Measurements from ENCODE around the gene ERC2. TPM values are rescaled to one million over a fixed set of nuclear protein-coding genes. Genes with fewer than 3 reads are reported as not detected.

ERC2 gene
- total and polyA plus RNA-seq, 2 donors (not counting 3 experiments of a cell fraction or from before 2014, with no cell fraction given), result 5.6 to 15.5 TPM

- Histone ChIP-seq H3K4me1 (ENCODE audit: control insufficient read depth, extremely low read depth, insufficient read depth, low read length) (no peaks in the 10 kb centered on the region), H3K9me1 (replicated peaks; ENCODE audit: control insufficient read depth, extremely low read depth, insufficient read depth, low read length) (no peaks in the 10 kb centered on the region), H3K36me3 (ENCODE audit: control insufficient read depth in 2 of 2, extremely low read depth in 1 of 2, insufficient read depth in 2 of 2, low read length in 2 of 2) (no peaks in the 10 kb centered on the region), H3K9ac (replicated peaks; ENCODE audit: extremely low read depth, insufficient read depth, low read length) (no peak overlapping the region), H4K20me1 (replicated peaks; ENCODE audit: control insufficient read depth, extremely low read depth, insufficient read depth, low read length) (no peaks in the 10 kb centered on the region), H3K27me3 (ENCODE audit: control insufficient read depth in 2 of 2, insufficient read depth in 2 of 2, low read length in 2 of 2) (no peaks in the 10 kb centered on the region), H3K4me2 (ENCODE audit: insufficient read depth, low read length) (no peak overlapping the region), H3K79me2 (ENCODE audit: control insufficient read depth, insufficient read depth, low read length) (no peaks in the 10 kb centered on the region), H3K27ac (ENCODE audit: insufficient read depth, low read depth, low read length) (no peak overlapping the region), H3K4me3 (replicated peaks in 1 of 3; ENCODE audit: insufficient read depth in 1 of 3, low read depth in 1 of 3, low read length in 3 of 3) (no peak overlapping the region), H2AFZ (ENCODE audit: low read depth, low read length) (no peak overlapping the region), H3K9me3 (replicated peaks; ENCODE audit: control insufficient read depth, insufficient read depth, low read length) (no peaks in the 10 kb centered on the region)
- FAIRE-seq, result no peak
- POLR2A ChIA-PET, result no interaction called here
- CTCF ChIA-PET, result no interaction called here
- intact Hi-C loops (cut with micrococcal nuclease) (no loop called here), dilution Hi-C loops (cut with MboI; ENCODE audit: extremely low pct_ligation_motif_present, low sequenced_read_pairs) (no loop called here)
- no peak for DNase-seq (ENCODE audit: low read depth, low spot score)
- BruUV-seq (replicated peaks), result no TSS peak
- TF ChIP-seq EZH2 (IDR thresholded peaks at IDR 0.05; ENCODE audit: borderline replicate concordance, low read depth, low read length, severe bottlenecking) (no peak), JUN (IDR thresholded peaks at IDR 0.05; ENCODE audit: borderline replicate concordance, insufficient read depth, insufficient read length, low read depth) (no peak), CTCF (IDR thresholded peaks at IDR 0.05; ENCODE audit: extremely low read depth in 1 of 2, insufficient read depth in 1 of 2, low read depth in 1 of 2, low read length in 2 of 2) (no peak), GATA2 (IDR thresholded peaks at IDR 0.05; ENCODE audit: insufficient read depth, insufficient read length, low read depth, low read length) (no peak), POLR2A (IDR thresholded peaks at IDR 0.05; ENCODE audit: low read depth, low read length) (no peak), MYC (IDR thresholded peaks at IDR 0.05; ENCODE audit: low read depth, low read length) (no peak), FOS (IDR thresholded peaks at IDR 0.05; ENCODE audit: borderline replicate concordance, insufficient read depth, low read length) (no peak), POLR2AphosphoS5 (IDR thresholded peaks at IDR 0.05; ENCODE audit: insufficient read depth, low read depth, low read length) (no peak)
- TF ChIP-seq, protein P1, sequence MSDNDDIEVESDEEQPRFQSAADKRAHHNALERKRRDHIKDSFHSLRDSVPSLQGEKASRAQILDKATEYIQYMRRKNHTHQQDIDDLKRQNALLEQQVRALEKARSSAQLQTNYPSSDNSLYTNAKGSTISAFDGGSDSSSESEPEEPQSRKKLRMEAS (IDR thresholded peaks at IDR 0.05; ENCODE audit: insufficient read depth, insufficient read length), result no peak
Measured at GRCh38 chr3:56190130-56190529, 278.1 kb downstream of the ERC2 start.
